Endothelial cell (in vitro differentiated cells): ENCODE data around the gene SF3B5. TPM values are rescaled to one million over a fixed set of nuclear protein-coding genes. Genes with fewer than 3 reads are reported as not detected.

Source experiments
- total RNA-seq: library from RNA; stranded (reverse); fragmentation: NEBNext Ultra II Directional; extraction: Animal tissue kit (Norgen Biotek cat#: 25700); gene quantifications from one replicate; pipeline ENCODE4 v1.2.1, GENCODE V29; 2021; ENCODE audit not compliant: unreplicated experiment

The SF3B5 gene
- total RNA-seq, 1 donor from 2014 or later, result 113 TPM

Other genes starting within 250 kb of the SF3B5 start
- gene ZC2HC1B, start 231.1 kb downstream of the SF3B5 start, total RNA-seq, result 0.28 TPM
- gene PLAGL1, start 87.3 kb downstream of the SF3B5 start, total RNA-seq, result 294 TPM
- not detected for gene STX11, start 54.9 kb upstream of the SF3B5 start, total RNA-seq
- gene UTRN, start 189.8 kb upstream of the SF3B5 start, total RNA-seq, result 164 TPM